Vagina (tissue), 2 donors: ENCODE measurements around the gene VSTM4. TPM values are rescaled to one million over a fixed set of nuclear protein-coding genes. Genes with fewer than 3 reads are reported as not detected.

Source experiments
- DNase-seq, 2 donors: peaks; one replicate each; pipeline ENCODE4 v3.0.0-alpha.2; 2017; ENCODE audit errors: extremely low spot score in 2 of 2
- H3K27ac ChIP-seq: fragments of 200-600 bp; sonication (generic); one replicate; pipeline ENCODE4 v1.5.1; 2019
- H3K27me3 ChIP-seq: fragments of 200-600 bp; sonication (generic); one replicate; pipeline ENCODE4 v1.5.1; 2019
- H3K36me3 ChIP-seq, 2 donors: fragments of 200-600 bp; sonication (generic); one replicate each; pipeline ENCODE4 v1.5.1; 2017 to 2019
- H3K4me1 ChIP-seq: fragments of 200-600 bp; sonication (generic); one replicate; pipeline ENCODE4 v1.5.1; 2019
- H3K4me3 ChIP-seq, 2 donors: fragments of 200-600 bp; sonication (generic); 1 replicate in 1 of 2; 2 replicates in 1 of 2; pipeline ENCODE4 v1.5.1; 2016 to 2019
- H3K9me3 ChIP-seq: fragments of 200-600 bp; sonication (generic); one replicate; pipeline ENCODE4 v1.5.1; 2019
- POLR2A ChIP-seq, 2 donors: fragments of 450-650 bp; IDR thresholded peaks; one replicate each; pipeline ENCODE4 v1.6.1; 2017; ENCODE audit warnings: antibody characterized with exemption in 2 of 2, mild to moderate bottlenecking in 2 of 2, moderate library complexity in 2 of 2
- POLR2AphosphoS5 ChIP-seq, 2 donors: sonication (generic); formaldehyde crosslinking; IDR thresholded peaks; one replicate each; pipeline ENCODE4 v1.9.0; 2017; ENCODE audit warnings: antibody characterized with exemption in 2 of 2, mild to moderate bottlenecking in 2 of 2, low read depth in 1 of 2; ENCODE audit not compliant: insufficient read depth in 1 of 2
- intact Hi-C: fragments of 100-400 bp; cut with DNase I; formaldehyde crosslinking; loops from one replicate; pipeline ENCODE4 v1.15.1; 2023
- total RNA-seq: library from RNA; depleted of rRNA; stranded (reverse); fragments of >200 nt; gene quantifications from one replicate; pipeline ENCODE4 v1.2.3, GENCODE V29; 2016
- TF ChIP-seq, protein P1 (sequence below), 3 experiments: fragments of 450-650 bp in 2 of 3; fragments of 200-600 bp in 1 of 3; sonication (generic) in 1 of 3; IDR thresholded peaks; one replicate each; pipeline ENCODE4 v1.5.1; 2017 to 2019; ENCODE audit warnings: antibody characterized with exemption in 3 of 3, mild to moderate bottlenecking in 2 of 3, moderate library complexity in 2 of 3

The VSTM4 gene
- total RNA-seq, 1 donor from 2014 or later = 14.0 TPM

DNA sequence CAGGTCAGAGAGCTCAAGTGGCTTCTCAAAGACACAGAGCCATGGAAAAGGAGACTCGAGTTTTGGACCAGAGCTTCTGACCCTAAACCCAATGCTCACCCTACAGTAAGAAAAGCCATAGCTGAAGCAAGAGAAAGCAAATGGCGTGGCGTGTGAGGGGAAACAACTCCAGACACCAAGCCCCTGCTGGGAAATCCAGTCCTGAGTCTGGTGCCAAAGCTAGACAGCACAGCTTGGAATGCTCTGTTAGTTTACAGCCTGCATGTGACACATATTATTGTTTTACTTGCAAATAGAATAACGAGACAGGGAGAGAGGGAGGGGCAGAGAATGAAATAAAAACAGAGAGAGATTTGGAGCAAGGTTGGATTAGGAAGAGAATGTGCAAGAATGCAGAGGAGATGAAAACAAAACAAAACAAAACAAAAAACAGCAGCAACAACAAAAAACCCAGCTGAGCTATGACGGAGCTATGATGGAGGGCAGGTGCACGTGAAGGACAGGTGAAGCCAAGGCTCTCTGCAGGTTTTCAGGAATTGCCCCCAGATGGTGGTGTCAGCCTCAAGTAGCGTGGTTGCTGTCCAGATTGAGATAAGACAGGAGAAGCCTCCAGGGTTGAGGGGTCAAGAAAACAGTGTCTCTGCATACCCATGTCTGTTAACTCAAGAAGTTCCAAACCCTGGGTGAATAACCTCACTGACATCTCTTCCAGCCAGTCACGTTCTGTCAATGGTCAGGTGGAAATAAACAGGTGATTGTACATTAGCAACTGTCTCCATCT is 105.9 kb downstream of the VSTM4 start:
- H3K36me3 ChIP-seq = no peaks in the 10 kb centered on the region
- TF ChIP-seq POLR2AphosphoS5 (IDR thresholded peaks at IDR 0.05; ENCODE audit: insufficient read depth in 1 of 2, low read depth in 1 of 2) (no peak), POLR2A (IDR thresholded peaks at IDR 0.05) (no peak)
- TF ChIP-seq, protein P1, sequence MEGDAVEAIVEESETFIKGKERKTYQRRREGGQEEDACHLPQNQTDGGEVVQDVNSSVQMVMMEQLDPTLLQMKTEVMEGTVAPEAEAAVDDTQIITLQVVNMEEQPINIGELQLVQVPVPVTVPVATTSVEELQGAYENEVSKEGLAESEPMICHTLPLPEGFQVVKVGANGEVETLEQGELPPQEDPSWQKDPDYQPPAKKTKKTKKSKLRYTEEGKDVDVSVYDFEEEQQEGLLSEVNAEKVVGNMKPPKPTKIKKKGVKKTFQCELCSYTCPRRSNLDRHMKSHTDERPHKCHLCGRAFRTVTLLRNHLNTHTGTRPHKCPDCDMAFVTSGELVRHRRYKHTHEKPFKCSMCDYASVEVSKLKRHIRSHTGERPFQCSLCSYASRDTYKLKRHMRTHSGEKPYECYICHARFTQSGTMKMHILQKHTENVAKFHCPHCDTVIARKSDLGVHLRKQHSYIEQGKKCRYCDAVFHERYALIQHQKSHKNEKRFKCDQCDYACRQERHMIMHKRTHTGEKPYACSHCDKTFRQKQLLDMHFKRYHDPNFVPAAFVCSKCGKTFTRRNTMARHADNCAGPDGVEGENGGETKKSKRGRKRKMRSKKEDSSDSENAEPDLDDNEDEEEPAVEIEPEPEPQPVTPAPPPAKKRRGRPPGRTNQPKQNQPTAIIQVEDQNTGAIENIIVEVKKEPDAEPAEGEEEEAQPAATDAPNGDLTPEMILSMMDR (IDR thresholded peaks at IDR 0.05) = no peak
- H3K27me3 ChIP-seq = no peaks in the 10 kb centered on the region
- DNase-seq = peak; percentile 61 to 72
- no peaks in the 10 kb centered on the region for H3K9me3 ChIP-seq
- H3K27ac ChIP-seq = peak overlapping the region; percentile 57
- H3K4me3 ChIP-seq = no peak overlapping the region
- intact Hi-C loops = no loop called here
- peaks cover 63% of the 10 kb centered on the region for H3K4me1 ChIP-seq

DNA sequence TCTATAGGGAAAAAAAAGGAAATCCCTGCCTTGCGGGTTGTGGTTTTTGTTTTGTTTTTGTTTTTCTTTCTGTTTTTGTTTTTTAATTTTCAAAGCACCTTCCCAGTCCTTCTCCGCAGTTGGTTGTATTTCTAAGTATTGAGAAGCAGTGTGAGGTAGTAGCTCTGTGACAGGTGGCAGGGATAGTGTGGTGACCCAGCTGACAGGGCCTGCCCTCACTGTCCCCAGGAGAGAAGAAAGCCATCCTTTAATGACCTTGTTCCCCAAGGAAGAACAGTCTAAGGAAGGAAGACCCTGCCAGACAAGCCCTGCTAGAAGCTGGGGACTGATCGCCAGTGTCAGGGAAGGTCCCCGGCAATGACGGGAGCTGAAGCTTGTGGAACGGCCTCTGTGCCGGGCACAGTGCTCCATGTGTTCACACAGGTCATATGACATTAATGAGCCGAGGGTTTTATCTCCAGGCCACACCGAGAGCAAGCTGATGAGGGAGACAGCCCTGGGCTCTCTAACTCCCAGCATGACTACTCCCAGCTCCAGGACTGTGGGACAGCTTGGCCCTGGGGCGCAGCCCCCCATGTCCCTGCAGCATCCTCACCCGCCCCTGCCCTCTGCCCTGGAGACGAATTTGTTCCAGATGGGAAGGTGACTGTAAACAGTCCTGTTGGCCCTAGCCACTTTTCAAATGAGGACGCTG is 106.7 kb downstream of the VSTM4 start:
- H3K27me3 ChIP-seq = no peaks in the 10 kb centered on the region
- DNase-seq = peak; percentile 58 to 65
- H3K9me3 ChIP-seq = no peaks in the 10 kb centered on the region
- peak overlapping the region; percentile 57 for H3K27ac ChIP-seq
- intact Hi-C loops = no loop called here
- no peak overlapping the region for H3K4me3 ChIP-seq
- no peaks in the 10 kb centered on the region for H3K36me3 ChIP-seq
- H3K4me1 ChIP-seq = peaks cover 56% of the 10 kb centered on the region
- TF ChIP-seq POLR2AphosphoS5 (IDR thresholded peaks at IDR 0.05; ENCODE audit: insufficient read depth in 1 of 2, low read depth in 1 of 2) = no peak

DNA sequence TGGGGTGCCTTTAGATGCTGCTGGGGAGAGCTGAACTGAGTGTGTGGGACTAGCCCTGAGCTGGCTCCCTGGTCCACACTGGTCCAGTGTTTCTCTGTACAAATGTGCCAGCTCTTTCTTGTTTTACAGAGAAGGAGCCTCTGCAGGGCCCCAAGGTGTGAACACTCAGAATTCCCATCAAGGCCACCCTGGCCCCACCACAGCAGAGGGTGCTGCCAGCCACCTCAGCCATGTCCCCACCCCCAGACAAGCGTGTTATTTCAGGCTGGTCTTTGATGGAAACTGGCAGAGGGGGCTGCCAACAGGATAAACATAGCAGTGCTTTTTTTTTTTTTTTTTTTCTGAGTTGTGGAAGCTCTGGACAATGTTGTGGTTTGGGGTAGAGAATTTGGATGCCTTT is 107.2 kb downstream of the VSTM4 start:
- no peak overlapping the region for H3K4me3 ChIP-seq
- H3K9me3 ChIP-seq = no peaks in the 10 kb centered on the region
- H3K4me1 ChIP-seq = peaks cover 53% of the 10 kb centered on the region
- TF ChIP-seq POLR2A (IDR thresholded peaks at IDR 0.05) = no peak
- TF ChIP-seq, protein P1 (IDR thresholded peaks at IDR 0.05) = no peak
- TF ChIP-seq POLR2AphosphoS5 (IDR thresholded peaks at IDR 0.05; ENCODE audit: insufficient read depth in 1 of 2, low read depth in 1 of 2) = no peak
- H3K36me3 ChIP-seq = no peaks in the 10 kb centered on the region
- H3K27ac ChIP-seq = no peak overlapping the region
- peak in 1 of 2 donors; percentile 62 for DNase-seq
- H3K27me3 ChIP-seq = no peaks in the 10 kb centered on the region
- intact Hi-C loops = no loop called here

DNA sequence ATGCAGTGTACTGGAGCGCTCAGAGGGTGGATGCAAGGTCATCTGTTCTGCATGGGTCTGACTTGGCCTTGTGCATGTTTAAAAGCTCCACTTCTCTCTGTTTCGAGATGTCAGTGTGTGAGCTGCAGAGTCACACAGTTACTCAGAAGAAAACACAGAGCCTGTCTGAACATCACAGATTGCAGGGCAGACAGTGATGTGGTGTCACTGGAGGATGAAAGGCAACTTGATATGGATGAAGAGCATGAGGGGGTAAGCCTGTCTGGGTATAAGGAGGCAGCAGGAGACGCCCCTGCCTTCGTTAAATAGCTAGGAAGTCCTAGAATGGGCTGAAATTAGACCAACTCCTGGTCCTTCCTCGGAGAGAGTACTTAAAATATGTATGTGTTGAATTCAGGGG is 108.2 kb downstream of the VSTM4 start:
- no peaks in the 10 kb centered on the region for H3K9me3 ChIP-seq
- no peaks in the 10 kb centered on the region for H3K27me3 ChIP-seq
- no peaks in the 10 kb centered on the region for H3K36me3 ChIP-seq
- no peak overlapping the region for H3K27ac ChIP-seq
- H3K4me1 ChIP-seq = peaks cover 44% of the 10 kb centered on the region
- no peak overlapping the region for H3K4me3 ChIP-seq
- TF ChIP-seq POLR2AphosphoS5 (IDR thresholded peaks at IDR 0.05; ENCODE audit: insufficient read depth in 1 of 2, low read depth in 1 of 2) = no peak
- TF ChIP-seq, protein P1 (IDR thresholded peaks at IDR 0.05) = no peak
- no peak for TF ChIP-seq POLR2A (IDR thresholded peaks at IDR 0.05)
- DNase-seq = no peak
- intact Hi-C loops = no loop called here

DNA sequence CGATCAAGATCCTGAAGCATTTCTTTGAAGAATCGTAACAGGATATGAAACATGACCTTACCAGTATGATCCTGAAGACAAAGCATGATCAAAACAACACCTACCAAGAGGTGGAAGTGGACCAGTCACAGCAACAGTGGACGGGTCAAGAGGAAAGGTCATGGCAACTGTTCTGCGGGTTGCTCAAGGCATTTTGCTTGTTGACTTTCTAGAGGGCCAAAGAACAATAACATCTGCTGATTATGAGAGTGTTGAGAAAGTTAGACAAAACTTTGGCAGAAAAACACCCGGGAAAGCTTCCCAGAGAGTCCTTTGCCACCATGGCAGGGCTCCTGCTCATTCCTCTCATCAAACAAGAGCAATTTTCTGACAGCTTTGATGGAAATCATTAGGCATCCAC is 110.1 kb downstream of the VSTM4 start:
- DNase-seq = no peak
- no peaks in the 10 kb centered on the region for H3K9me3 ChIP-seq
- H3K4me1 ChIP-seq = peaks cover 36% of the 10 kb centered on the region
- no peak overlapping the region for H3K27ac ChIP-seq
- no peaks in the 10 kb centered on the region for H3K36me3 ChIP-seq
- intact Hi-C loops = no loop called here
- no peaks in the 10 kb centered on the region for H3K27me3 ChIP-seq
- TF ChIP-seq POLR2AphosphoS5 (IDR thresholded peaks at IDR 0.05; ENCODE audit: insufficient read depth in 1 of 2, low read depth in 1 of 2) (no peak), POLR2A (IDR thresholded peaks at IDR 0.05) (no peak)
- TF ChIP-seq, protein P1 (IDR thresholded peaks at IDR 0.05) = no peak
- no peak overlapping the region for H3K4me3 ChIP-seq
